Measurements from ENCODE around the gene TRIM37.

The TRIM37 gene

DNA sequence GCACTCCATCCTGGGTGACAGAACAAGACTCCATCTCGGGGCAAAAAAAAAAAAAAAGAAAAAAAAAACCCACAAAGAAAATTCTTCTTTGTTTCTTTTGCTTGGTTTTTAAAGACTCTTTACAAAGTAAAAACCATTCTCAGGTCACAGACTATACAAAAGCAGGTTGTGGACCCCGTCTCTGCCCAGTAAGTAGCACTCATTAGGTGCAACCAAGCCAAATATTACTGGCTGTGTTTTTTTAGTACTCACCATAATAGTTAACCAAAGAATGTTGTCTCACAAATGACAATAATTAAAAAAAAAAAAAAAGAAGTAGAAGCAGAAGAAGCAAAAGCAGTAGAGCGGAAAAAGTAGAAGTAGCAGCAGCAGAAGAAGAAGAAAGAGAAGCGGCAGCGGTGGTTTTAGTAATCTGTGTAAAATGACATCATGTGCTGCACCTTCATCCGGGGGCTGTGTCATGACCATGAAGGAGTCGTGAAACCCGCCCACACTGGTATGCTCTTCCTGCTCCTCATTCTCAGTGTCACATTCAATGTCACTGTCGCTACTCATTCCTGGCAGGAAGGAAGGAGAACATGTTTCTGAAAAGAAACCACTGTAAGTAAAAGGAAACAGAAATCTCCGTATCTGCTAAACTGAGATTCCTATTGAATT lies 105.4 kb downstream of the TRIM37 start:
- no peak for TF ChIP-seq CTCF (IDR thresholded peaks at IDR 0.05; ENCODE audit: control insufficient read depth, insufficient read depth, low read depth, low read length, missing control alignments)
- no peak overlapping the region for H3K4me3 ChIP-seq (ENCODE audit: control insufficient read depth, low read depth, low read length)
- DNase-seq (ENCODE audit: low read depth), result no peak

- H3K4me3 ChIP-seq (ENCODE audit: control insufficient read depth, low read depth, low read length), result no peak overlapping the region
- no peak for DNase-seq (ENCODE audit: low read depth)
- no peak for TF ChIP-seq CTCF (IDR thresholded peaks at IDR 0.05; ENCODE audit: control insufficient read depth, insufficient read depth, low read depth, low read length, missing control alignments)
Measured at GRCh38 chr17:59000022-59000421, 106.7 kb downstream of the TRIM37 start.

DNA sequence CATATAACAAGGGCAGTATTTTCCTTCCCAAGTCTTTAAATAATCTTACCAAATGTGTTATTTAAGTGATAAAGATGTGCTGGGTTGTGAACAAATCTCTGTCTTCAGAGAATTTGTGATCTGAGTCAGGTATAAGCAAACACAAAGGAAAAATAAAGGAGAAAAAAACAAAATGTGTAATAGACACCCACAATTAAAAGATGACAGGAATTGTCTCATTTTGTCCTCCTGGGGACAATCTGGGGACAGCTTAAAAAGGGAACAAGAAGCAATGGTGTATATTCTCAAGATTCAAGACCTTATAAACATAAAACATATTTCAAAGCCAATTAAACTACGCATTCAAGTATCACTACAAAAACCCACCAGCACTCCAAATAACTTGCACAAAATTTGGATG lies 107.2 kb downstream of the TRIM37 start:
- DNase-seq (ENCODE audit: low read depth), result no peak
- no peak for TF ChIP-seq CTCF (IDR thresholded peaks at IDR 0.05; ENCODE audit: control insufficient read depth, insufficient read depth, low read depth, low read length, missing control alignments)

GRCh38 chr17:58998871-58999270 lies 107.8 kb downstream of the TRIM37 start:
- H3K4me3 ChIP-seq (ENCODE audit: control insufficient read depth, low read depth, low read length), result no peak overlapping the region
- TF ChIP-seq CTCF (IDR thresholded peaks at IDR 0.05; ENCODE audit: control insufficient read depth, insufficient read depth, low read depth, low read length, missing control alignments), result no peak
- no peak for DNase-seq (ENCODE audit: low read depth)

More for the DNA sequence above, 107.2 kb downstream of the TRIM37 start:
- no peak overlapping the region for H3K4me3 ChIP-seq (ENCODE audit: control insufficient read depth, low read depth, low read length)

DNA sequence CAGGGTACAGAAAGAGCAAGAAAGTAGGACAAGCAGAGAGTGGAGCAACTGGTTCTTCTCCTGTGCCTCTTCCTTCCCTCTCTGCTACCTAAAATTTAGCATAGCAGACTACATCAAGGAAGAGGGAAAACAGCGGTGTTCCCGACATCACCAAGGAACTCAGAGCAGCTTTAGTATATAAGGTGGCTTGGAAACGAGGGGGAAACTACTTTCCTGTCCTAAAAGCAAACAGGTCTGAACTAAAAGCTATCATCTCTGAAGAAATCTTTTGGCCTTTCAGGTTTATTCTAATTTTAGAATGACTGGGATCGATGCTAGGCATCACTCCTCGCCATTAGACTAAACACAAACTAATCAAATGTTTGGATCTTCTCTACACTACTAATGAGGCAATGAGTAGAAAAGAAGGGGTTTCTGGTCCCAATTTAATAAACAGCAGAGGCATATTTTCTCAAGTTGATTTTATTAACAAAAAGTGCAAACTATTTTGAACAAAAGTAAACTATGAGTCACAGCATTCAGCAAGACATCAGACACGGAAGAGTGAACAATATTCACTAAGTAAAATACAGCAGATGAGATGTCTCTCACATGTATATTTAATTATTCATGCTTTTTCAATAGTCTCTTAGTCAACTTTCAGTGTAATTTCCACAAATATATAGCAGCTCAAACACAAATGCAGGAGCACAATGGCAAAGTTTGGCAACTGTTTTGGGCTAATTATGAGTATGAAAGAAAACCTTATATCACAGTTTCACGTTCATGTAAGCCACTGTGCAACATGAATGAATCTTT lies 108.7 kb downstream of the TRIM37 start:
- no peak for TF ChIP-seq CTCF (IDR thresholded peaks at IDR 0.05; ENCODE audit: control insufficient read depth, insufficient read depth, low read depth, low read length, missing control alignments)
- H3K4me3 ChIP-seq (ENCODE audit: control insufficient read depth, low read depth, low read length), result no peak overlapping the region
- DNase-seq (ENCODE audit: low read depth), result no peak

GRCh38 chr17:58996968-58997367 lies 109.7 kb downstream of the TRIM37 start:
- DNase-seq (ENCODE audit: low read depth), result no peak
- H3K4me3 ChIP-seq (ENCODE audit: control insufficient read depth, low read depth, low read length), result no peak overlapping the region
- no peak for TF ChIP-seq CTCF (IDR thresholded peaks at IDR 0.05; ENCODE audit: control insufficient read depth, insufficient read depth, low read depth, low read length, missing control alignments)
